ENCODE measurements around the gene SUSD1. TPM values are rescaled to one million over a fixed set of nuclear protein-coding genes. Genes with fewer than 3 reads are reported as not detected.
A peak's percentile ranks its signal among the peaks of the same experiment; 100 is the strongest.

SUSD1 gene
- total RNA-seq, 1 experiment from 2014 or later: 15.3 TPM

DNA sequence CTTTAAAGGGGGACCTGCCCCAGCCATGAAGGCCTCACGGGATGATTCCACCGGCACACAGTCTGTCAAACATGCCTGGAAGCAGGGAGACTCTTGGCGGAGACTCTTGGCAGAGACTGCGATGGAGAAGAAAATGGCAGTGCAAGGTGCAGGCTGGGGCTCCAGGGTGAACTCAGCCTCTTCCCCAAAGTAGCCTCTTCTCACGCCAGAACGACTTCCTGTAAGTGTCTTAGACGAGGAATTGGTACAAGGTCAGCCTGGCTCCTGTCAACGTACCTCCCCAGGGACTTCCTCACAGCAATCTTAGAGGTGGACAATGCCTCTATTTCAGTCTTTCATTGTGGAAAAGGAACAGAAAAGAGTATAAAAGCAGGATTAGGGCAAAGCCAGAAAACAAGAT lies 169.2 kb downstream of the SUSD1 start:
- intact Hi-C loops (cut with micrococcal nuclease; ENCODE audit: unreplicated experiment) (no loop called here), in situ Hi-C loops (cut with HindIII; ENCODE audit: low pct_unique_long_range_greater_than_20kb, low sequenced_read_pairs) (no loop called here)
- ATAC-seq (0 out of 2 replicates have a peak, but pooled peaks have one; percentile 12), DNase-seq (ENCODE audit: low read depth, low spot score) (no peak)
- no TSS peak for BruUV-seq (replicated peaks)
- ChIA-PET POLR2A (no interaction called here), CTCF (no interaction called here)
- TF ChIP-seq TCF7L2 (IDR thresholded peaks at IDR 0.05; ENCODE audit: low read depth, low read length) (no peak), POLR2AphosphoS5 (IDR thresholded peaks at IDR 0.05; ENCODE audit: low read depth, low read length) (no peak), SIN3A (IDR thresholded peaks at IDR 0.05; ENCODE audit: borderline replicate concordance, insufficient read depth, low read depth, low read length) (no peak)
- TF ChIP-seq, protein P1, sequence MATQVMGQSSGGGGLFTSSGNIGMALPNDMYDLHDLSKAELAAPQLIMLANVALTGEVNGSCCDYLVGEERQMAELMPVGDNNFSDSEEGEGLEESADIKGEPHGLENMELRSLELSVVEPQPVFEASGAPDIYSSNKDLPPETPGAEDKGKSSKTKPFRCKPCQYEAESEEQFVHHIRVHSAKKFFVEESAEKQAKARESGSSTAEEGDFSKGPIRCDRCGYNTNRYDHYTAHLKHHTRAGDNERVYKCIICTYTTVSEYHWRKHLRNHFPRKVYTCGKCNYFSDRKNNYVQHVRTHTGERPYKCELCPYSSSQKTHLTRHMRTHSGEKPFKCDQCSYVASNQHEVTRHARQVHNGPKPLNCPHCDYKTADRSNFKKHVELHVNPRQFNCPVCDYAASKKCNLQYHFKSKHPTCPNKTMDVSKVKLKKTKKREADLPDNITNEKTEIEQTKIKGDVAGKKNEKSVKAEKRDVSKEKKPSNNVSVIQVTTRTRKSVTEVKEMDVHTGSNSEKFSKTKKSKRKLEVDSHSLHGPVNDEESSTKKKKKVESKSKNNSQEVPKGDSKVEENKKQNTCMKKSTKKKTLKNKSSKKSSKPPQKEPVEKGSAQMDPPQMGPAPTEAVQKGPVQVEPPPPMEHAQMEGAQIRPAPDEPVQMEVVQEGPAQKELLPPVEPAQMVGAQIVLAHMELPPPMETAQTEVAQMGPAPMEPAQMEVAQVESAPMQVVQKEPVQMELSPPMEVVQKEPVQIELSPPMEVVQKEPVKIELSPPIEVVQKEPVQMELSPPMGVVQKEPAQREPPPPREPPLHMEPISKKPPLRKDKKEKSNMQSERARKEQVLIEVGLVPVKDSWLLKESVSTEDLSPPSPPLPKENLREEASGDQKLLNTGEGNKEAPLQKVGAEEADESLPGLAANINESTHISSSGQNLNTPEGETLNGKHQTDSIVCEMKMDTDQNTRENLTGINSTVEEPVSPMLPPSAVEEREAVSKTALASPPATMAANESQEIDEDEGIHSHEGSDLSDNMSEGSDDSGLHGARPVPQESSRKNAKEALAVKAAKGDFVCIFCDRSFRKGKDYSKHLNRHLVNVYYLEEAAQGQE (IDR thresholded peaks at IDR 0.05; ENCODE audit: insufficient read depth in 1 of 2, low read depth in 2 of 2, low read length in 1 of 2): no peak
- TF ChIP-seq, protein P2, sequence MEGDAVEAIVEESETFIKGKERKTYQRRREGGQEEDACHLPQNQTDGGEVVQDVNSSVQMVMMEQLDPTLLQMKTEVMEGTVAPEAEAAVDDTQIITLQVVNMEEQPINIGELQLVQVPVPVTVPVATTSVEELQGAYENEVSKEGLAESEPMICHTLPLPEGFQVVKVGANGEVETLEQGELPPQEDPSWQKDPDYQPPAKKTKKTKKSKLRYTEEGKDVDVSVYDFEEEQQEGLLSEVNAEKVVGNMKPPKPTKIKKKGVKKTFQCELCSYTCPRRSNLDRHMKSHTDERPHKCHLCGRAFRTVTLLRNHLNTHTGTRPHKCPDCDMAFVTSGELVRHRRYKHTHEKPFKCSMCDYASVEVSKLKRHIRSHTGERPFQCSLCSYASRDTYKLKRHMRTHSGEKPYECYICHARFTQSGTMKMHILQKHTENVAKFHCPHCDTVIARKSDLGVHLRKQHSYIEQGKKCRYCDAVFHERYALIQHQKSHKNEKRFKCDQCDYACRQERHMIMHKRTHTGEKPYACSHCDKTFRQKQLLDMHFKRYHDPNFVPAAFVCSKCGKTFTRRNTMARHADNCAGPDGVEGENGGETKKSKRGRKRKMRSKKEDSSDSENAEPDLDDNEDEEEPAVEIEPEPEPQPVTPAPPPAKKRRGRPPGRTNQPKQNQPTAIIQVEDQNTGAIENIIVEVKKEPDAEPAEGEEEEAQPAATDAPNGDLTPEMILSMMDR (IDR thresholded peaks at IDR 0.05): no peak
- H3K27ac ChIP-seq (ENCODE audit: low read length): peak overlapping the region; percentile 69; the same call in 1 of the 2 replicates
- no peaks in the 10 kb centered on the region; the same call in 1 of the 2 replicates for H3K9me3 ChIP-seq (ENCODE audit: control insufficient read depth, insufficient read depth, low read depth, low read length)
- no peak overlapping the region for H3K4me3 ChIP-seq (ENCODE audit: low read depth in 2 of 2, low read length in 2 of 2)
- peaks cover 3% of the 10 kb centered on the region; the same call in 1 of the 2 replicates for H3K4me1 ChIP-seq (ENCODE audit: control insufficient read depth, insufficient read depth, low read length)
- no peaks in the 10 kb centered on the region for H3K27me3 ChIP-seq (ENCODE audit: control insufficient read depth, insufficient read depth, low read length)
- H3K36me3 ChIP-seq (ENCODE audit: control insufficient read depth, insufficient read depth, low read length): no peaks in the 10 kb centered on the region

DNA sequence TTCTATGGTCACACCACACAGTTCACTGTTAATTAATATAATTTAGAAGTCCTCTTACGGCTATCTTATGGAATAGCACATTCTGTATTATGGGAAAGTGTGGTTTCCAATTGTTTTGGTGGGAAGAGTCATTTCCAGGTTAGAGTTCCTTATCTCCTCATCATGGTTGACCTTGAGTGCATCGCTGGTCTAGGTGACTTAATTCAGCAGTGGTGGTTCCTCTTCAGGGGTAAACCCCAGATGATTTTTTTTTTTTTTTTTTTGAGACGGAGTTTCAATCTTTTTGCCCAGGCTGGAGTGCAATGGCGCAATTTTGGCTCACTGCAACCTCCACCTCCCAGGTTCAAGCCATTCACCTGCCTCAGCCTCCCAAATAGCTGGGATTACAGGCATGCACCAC lies 171.6 kb downstream of the SUSD1 start:
- CTCF ChIA-PET: no interaction called here
- no peak for DNase-seq (ENCODE audit: low read depth, low spot score)
- Histone ChIP-seq H3K27ac (ENCODE audit: low read length) (no peak overlapping the region), H3K9me3 (ENCODE audit: control insufficient read depth, insufficient read depth, low read depth, low read length) (no peaks in the 10 kb centered on the region), H3K4me3 (ENCODE audit: low read depth in 2 of 2, low read length in 2 of 2) (no peak overlapping the region), H3K27me3 (ENCODE audit: control insufficient read depth, insufficient read depth, low read length) (no peaks in the 10 kb centered on the region), H3K4me1 (ENCODE audit: control insufficient read depth, insufficient read depth, low read length) (peaks cover 3% of the 10 kb centered on the region; the same call in 1 of the 2 replicates), H3K36me3 (ENCODE audit: control insufficient read depth, insufficient read depth, low read length) (no peaks in the 10 kb centered on the region)
- intact Hi-C loops (cut with micrococcal nuclease; ENCODE audit: unreplicated experiment): no loop called here
- TF ChIP-seq, protein P1 (IDR thresholded peaks at IDR 0.05; ENCODE audit: insufficient read depth in 1 of 2, low read depth in 2 of 2, low read length in 1 of 2): no peak
- no peak for TF ChIP-seq TCF7L2 (IDR thresholded peaks at IDR 0.05; ENCODE audit: low read depth, low read length)
- TF ChIP-seq POLR2AphosphoS5 (IDR thresholded peaks at IDR 0.05; ENCODE audit: low read depth, low read length): no peak
- TF ChIP-seq, protein P2 (IDR thresholded peaks at IDR 0.05): no peak
- no peak for TF ChIP-seq SIN3A (IDR thresholded peaks at IDR 0.05; ENCODE audit: borderline replicate concordance, insufficient read depth, low read depth, low read length)
- BruUV-seq (replicated peaks): no TSS peak
- in situ Hi-C loops (cut with HindIII; ENCODE audit: low pct_unique_long_range_greater_than_20kb, low sequenced_read_pairs): no loop called here
- POLR2A ChIA-PET: no interaction called here
- no peak for ATAC-seq
